Activated CD8-positive, alpha-beta memory T cell treated with anti-CD3 and anti-CD28 coated beads, Interleukin-2, amount 50 U/mL, for 1 hour (primary cell): ENCODE results near the gene NLRP5.
"Not testable (repeated sequence)": the region's sequence is repeated elsewhere in the genome, so short reads cannot be mapped to it uniquely, and the experiment has no call there.

Source experiments
- DNase-seq: peaks from one replicate; pipeline ENCODE4 v3.0.0-alpha.2; 2020; ENCODE audit errors: extremely low read depth

NLRP5 gene

GRCh38 chr19:55986487-55986886 lies at the start of gene NLRP5:
Gene NLRP5, plus strand, starts transcription at chr19:55986775.
- DNase-seq: no peak

DNA sequence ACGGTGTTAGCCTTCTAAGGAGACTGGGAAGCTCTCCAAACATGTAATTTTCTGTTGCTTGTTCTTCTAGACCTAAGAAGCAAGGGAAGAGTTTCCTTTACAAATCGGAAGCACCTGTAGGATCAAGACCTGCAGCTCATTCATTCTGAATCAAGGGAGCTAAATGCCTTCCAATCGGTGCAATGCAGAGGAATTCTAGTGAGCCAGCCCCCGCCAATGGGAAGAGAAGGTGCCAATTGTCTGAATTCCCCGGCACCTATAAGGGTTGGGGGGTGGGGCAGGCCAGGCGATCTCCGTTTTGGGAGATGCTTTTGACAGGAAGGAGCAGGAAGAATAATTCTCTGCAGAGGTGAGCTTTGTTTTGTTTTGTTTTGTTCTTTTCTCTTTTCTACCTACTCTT lies 47.4 kb upstream of the NLRP5 start:
- no peak for DNase-seq

- DNase-seq: no peak
These were observed 46.3 kb upstream of the NLRP5 start for GRCh38 chr19:55940306-55940705.

GRCh38 chr19:55947532-55947931 lies 39.0 kb upstream of the NLRP5 start, which contains the start of gene NLRP8:
Gene NLRP8, plus strand, starts transcription at chr19:55947832.
- no peak for DNase-seq

GRCh38 chr19:55950566-55950965 lies 36.0 kb upstream of the NLRP5 start:
- DNase-seq: not testable (repeated sequence)

GRCh38 chr19:55956431-55956830 lies 30.1 kb upstream of the NLRP5 start:
- DNase-seq: no peak

GRCh38 chr19:55958356-55958755 lies 28.2 kb upstream of the NLRP5 start:
- no peak for DNase-seq

DNA sequence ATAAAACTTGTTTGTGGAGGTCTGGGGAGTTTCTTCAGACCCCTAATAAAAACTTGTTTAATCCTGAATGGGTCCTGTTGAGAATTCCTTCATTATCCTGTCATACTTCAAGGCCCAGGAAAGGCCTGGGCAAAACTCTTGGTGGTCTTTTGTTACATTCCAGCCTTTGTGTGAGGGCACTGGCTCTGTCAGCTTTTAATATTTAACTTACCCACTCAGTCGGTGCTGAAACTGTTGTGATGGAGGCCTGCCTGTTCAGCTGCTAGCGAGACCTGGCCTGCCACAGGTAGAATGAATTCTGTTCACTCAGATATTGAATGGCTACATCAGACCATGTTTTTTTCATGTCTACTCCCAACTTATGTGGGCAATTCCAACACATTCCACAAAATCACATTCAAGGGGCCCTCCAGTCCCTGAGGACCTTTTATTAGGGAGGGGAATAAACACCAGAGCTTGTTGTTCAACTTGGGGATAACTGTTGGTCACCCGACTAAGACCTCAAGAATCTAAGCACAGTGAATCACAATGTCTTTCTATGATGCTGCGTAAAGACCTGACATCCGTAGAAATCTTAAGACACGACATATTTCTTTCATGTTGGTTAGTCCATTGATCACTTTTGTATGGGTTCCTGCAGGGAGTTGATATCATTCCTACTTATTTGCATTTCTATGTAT lies 26.4 kb upstream of the NLRP5 start:
- DNase-seq: no peak

DNA sequence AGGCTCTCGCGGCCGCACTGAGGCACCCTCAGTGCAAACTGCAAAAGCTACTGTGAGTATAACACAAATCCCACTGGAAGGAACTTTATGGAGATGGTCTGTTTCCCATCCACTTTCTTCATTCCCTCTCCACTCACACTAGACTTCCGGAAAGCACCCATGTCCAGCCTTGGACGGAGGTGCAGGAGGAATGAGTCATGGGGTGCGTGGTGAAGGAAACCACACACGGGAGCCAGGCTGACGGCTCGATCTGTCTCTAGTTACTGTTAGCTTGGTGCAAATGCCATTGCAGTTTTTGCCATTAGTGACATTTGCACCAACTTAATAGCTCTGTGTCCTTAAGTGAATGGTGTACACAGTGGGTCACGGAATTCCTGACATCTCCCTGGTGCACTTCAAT lies 24.4 kb upstream of the NLRP5 start:
- DNase-seq: no peak

DNA sequence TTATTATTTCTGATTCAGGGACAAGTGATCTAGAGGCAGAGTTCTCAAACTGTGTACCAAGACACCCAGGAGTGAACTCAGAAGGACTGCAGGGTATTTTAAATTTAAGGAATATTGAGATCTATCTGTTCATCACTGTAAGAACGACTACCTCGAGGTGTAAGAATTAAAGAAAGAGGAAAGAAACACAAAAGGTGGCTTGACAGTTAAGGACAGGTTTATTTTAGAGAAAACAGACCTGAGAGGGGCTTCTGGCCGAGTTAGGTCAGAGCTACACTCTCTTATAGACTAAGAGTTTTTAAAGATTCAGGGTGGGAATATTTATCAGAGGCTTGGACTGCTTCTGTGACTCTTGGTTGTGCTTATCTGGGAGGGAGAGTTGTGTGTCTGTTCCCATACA lies 12.6 kb upstream of the NLRP5 start:
- no peak for DNase-seq

- DNase-seq: no peak
These were observed 6.2 kb upstream of the NLRP5 start for GRCh38 chr19:55980415-55980814.

DNA sequence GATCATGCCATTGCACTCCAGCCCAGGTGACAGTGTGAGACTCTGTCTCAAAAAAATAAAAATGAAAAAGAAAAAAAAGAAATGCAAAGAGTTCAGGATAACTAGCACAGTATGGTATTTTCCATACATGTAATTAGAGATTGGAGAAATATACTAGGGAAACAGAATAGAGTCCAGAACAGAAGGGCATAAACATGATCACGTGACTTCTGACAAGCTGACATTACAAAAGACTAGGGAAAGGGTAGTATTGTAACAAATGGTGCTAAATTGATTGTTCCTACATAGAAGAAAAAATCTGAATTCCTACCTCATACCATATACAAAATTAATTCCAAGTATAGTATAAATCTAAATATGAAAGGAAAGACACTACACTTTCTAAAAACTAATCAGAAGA lies 1.3 kb upstream of the NLRP5 start:
- DNase-seq: no peak

DNA sequence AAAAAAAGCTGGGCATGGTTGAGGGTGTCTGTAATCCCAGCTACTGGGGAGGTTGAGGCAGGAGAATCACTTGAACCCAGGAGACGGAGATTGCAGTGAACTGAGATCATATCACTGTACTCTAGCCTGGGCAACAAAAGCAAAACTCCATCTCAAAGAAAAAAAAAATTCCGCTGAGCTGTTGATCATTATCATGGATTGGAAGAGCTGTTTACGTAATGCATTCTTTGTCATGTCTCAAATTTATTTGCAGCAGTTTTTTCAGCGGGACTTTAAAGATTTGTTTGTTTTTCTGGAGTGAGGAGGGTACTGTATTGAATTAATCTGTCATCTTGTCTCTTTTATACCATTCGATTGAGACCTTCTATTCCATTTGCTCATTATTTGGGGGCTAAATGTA lies 4.3 kb downstream of the NLRP5 start:
- DNase-seq: no peak

DNA sequence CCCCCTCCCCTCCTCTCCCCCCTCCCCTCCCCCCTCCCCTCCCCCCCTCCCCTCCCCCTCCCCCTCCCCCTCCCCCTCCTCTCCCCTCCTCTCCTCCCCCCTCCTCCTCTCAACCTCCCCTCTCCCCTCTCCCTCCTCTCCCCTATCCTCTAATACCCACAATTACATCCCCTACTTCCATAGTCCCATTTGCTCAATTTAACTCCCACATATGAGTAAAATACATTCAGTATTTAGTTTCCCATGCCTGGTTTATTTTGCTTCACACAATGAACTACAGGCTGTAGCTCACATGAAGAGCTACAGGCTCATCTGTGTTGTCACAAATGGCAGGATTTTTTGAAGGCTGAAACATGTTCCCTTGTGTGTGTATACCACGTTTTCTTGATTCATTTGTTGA lies 6.9 kb downstream of the NLRP5 start:
- DNase-seq: no peak

- DNase-seq: no peak
These were observed 28.2 kb downstream of the NLRP5 start for GRCh38 chr19:56014765-56015164.

GRCh38 chr19:56015756-56016155 lies 29.2 kb downstream of the NLRP5 start:
- no peak for DNase-seq

DNA sequence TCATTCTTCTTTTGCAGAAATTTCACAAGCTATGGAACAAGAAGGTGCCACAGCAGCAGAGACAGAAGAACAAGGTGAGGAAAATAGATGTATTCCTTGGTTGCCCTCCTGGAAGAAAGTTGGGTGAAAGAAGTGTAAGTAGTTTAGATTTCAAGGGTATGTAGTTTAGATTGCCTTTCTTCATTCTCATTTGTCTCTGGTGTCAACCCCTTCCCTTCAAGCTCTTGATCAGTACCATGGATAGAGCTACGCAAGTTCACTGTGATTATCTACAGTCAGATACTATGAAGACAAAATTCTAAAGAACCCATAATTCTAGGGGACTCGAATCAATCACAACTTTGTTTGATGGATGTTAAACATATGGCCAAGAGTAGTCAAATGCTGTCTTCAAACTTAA lies 32.8 kb downstream of the NLRP5 start:
- not testable (repeated sequence) for DNase-seq

DNA sequence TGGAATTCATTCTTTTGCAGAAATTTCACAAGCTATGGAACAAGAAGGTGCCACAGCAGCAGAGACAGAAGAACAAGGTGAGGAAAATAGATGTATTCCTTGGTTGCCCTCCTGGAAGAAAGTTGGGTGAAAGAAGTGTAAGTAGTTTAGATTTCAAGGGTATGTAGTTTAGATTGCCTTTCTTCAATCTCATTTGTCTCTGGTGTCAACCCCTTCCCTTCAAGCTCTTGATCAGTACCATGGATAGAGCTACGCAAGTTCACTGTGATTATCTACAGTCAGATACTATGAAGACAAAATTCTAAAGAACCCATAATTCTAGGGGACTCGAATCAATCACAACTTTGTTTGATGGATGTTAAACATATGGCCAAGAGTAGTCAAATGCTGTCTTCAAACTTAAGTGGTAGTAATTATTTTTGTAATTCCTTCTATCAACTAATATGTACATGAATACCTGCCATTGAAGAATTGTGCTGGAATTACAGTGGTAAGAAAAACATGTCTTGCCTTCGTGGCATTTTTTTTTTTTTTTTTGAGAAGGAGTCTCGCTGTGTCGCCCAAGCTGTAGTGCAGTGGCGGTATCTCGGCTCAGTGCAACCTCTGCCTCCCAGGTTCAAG lies 33.9 kb downstream of the NLRP5 start:
- not testable (repeated sequence) for DNase-seq

- DNase-seq: no peak
These were observed 40.2 kb downstream of the NLRP5 start for GRCh38 chr19:56026769-56027168.

- DNase-seq: no peak
These were observed 67.0 kb downstream of the NLRP5 start for GRCh38 chr19:56053596-56053995.

GRCh38 chr19:56066152-56067023 lies 79.8 kb downstream of the NLRP5 start:
- no peak for DNase-seq

DNA sequence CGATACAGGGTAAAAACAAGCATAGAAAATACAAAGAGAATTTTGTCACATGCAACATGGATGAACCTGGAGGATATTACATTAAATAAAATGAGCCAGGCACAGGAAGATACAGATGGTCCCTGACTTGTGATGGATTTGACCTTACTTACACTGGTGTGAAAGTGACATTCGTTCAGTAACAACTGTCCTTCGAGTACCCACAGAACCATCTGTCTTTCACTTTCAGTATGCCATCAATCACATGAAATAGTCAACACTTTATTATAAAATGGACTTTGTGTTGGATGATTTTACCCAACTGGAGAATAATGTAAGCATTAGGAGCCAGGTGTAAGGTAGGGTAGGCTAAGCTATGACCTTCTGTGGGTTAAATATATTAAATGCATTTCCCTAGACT lies 83.1 kb downstream of the NLRP5 start:
- no peak for DNase-seq

DNA sequence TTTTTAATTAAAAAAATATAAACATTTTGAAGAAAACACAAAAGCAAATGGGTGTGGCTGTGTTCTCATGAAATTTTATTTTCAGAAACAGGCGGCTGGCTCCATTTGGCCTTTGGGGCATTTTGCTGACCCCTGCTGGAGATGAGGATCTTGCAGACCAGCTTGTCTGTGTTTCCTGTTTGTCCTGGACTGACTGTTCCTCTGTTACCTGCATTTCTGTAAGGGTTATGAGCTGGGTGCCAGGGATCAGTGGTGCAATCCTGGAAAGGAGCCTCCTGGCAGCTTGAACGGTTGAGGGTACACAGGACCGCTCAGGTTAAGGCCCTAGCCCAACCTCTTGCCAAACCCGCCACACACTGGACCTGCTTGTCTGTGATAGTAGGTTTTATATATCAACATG lies 84.6 kb downstream of the NLRP5 start:
- no peak for DNase-seq
